Uterus (tissue), 4 donors: ENCODE data around the gene ASAP2. TPM values are rescaled to one million over a fixed set of nuclear protein-coding genes. Genes with fewer than 3 reads are reported as not detected.

Source experiments
- DNase-seq, 2 donors: peaks; one replicate each; pipeline ENCODE4 v3.0.0-alpha.2; 2019 to 2020
- H3K27ac ChIP-seq, 2 donors: fragments of 200-600 bp; sonication (generic); 1 replicate in 1 of 2; 2 replicates in 1 of 2; pipeline ENCODE4 v1.5.1; 2016 to 2018
- H3K27me3 ChIP-seq, 2 donors: fragments of 200-600 bp; sonication (generic); one replicate each; pipeline ENCODE4 v1.5.1; 2018 to 2019; ENCODE audit warnings: control low read depth in 1 of 2
- H3K36me3 ChIP-seq, 2 donors: fragments of 200-600 bp; sonication (generic); one replicate each; pipeline ENCODE4 v1.5.1; 2019; ENCODE audit warnings: control low read depth in 1 of 2
- H3K4me1 ChIP-seq, 2 donors: fragments of 200-600 bp; sonication (generic); one replicate each; pipeline ENCODE4 v1.5.1; 2018 to 2019; ENCODE audit warnings: control low read depth in 1 of 2
- H3K4me3 ChIP-seq, 2 donors: fragments of 200-600 bp; sonication (generic); 1 replicate in 1 of 2; 2 replicates in 1 of 2; pipeline ENCODE4 v1.5.1; 2018 to 2019; ENCODE audit warnings: mild to moderate bottlenecking in 1 of 2
- H3K9me3 ChIP-seq, 2 donors: fragments of 200-600 bp; sonication (generic); one replicate each; pipeline ENCODE4 v1.5.1; 2019; ENCODE audit warnings: control low read depth in 1 of 2
- CTCF ChIP-seq, 4 experiments: fragments of 200-600 bp in 2 of 4; fragments of 450-650 bp in 2 of 4; sonication (generic) in 2 of 4; IDR thresholded peaks; one replicate each; pipeline ENCODE4 v1.5.1; 2016 to 2019; ENCODE audit warnings: antibody characterized with exemption in 4 of 4, mild to moderate bottlenecking in 2 of 4, moderate library complexity in 1 of 4
- POLR2A ChIP-seq, 2 donors: fragments of 450-650 bp; IDR thresholded peaks; one replicate each; pipeline ENCODE4 v1.6.1; 2016; ENCODE audit warnings: antibody characterized with exemption in 2 of 2, mild to moderate bottlenecking in 1 of 2, moderate library complexity in 1 of 2
- intact Hi-C: fragments of 100-400 bp; cut with DNase I; formaldehyde crosslinking; loops from one replicate; pipeline ENCODE4 v1.15.1; 2023; ENCODE audit warnings: low total_unique reads
- total RNA-seq, 4 donors: library from RNA; depleted of rRNA in 3 of 4; stranded (reverse); fragments of >200 nt in 3 of 4; gene quantifications; one replicate each; pipeline versions ENCODE4 v1.1.0 to v1.2.4, GENCODE V29; 2014 to 2023
- donor health status: DM: yes; HTN: yes; CAD: no.

Gene ASAP2
- total RNA-seq, 4 donors from 2014 or later: 24.3 to 55.5 (median 31.3) TPM

GRCh38 chr2:9378433-9379390, 172.1 kb downstream of the ASAP2 start:
- Histone ChIP-seq H3K27ac (peak overlapping the region; percentile 70 to 80), H3K9me3 (no peaks in the 10 kb centered on the region), H3K36me3 (no peaks in the 10 kb centered on the region), H3K4me3 (no peak overlapping the region), H3K27me3 (no peaks in the 10 kb centered on the region), H3K4me1 (peaks cover 0 to 4% of the 10 kb centered on the region in 2 donors)
- DNase-seq: peak; percentile 81
- intact Hi-C loops: no loop called here
- no peak for TF ChIP-seq CTCF (IDR thresholded peaks at IDR 0.05)
- TF ChIP-seq POLR2A (IDR thresholded peaks at IDR 0.05): no peak

DNA sequence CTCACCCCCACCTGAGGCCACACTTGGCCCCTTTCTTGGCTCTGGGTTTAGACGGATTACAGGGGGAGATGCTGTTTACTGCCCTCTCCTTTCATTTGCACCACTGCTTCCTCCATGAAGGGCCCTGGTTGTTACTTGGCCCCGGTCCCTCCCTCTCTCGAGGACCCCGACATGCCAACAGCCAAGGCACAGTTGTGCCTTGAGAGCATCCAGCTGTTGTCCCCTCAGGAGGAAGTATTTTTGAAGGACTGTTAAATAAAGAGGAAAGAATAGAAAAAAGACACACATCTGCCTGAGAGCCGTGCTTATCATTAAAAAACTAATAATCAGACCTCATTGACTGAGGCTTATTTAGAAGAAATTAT, 172.8 kb downstream of the ASAP2 start:
- Histone ChIP-seq H3K4me3 (no peak overlapping the region), H3K27me3 (no peaks in the 10 kb centered on the region), H3K4me1 (peaks cover 0 to 4% of the 10 kb centered on the region in 2 donors), H3K36me3 (no peaks in the 10 kb centered on the region), H3K27ac (peak overlapping the region in 1 of 2 donors; percentile 80), H3K9me3 (no peaks in the 10 kb centered on the region)
- no peak for DNase-seq
- TF ChIP-seq POLR2A (IDR thresholded peaks at IDR 0.05) (no peak), CTCF (IDR thresholded peaks at IDR 0.05) (no peak)
- intact Hi-C loops: no loop called here

DNA sequence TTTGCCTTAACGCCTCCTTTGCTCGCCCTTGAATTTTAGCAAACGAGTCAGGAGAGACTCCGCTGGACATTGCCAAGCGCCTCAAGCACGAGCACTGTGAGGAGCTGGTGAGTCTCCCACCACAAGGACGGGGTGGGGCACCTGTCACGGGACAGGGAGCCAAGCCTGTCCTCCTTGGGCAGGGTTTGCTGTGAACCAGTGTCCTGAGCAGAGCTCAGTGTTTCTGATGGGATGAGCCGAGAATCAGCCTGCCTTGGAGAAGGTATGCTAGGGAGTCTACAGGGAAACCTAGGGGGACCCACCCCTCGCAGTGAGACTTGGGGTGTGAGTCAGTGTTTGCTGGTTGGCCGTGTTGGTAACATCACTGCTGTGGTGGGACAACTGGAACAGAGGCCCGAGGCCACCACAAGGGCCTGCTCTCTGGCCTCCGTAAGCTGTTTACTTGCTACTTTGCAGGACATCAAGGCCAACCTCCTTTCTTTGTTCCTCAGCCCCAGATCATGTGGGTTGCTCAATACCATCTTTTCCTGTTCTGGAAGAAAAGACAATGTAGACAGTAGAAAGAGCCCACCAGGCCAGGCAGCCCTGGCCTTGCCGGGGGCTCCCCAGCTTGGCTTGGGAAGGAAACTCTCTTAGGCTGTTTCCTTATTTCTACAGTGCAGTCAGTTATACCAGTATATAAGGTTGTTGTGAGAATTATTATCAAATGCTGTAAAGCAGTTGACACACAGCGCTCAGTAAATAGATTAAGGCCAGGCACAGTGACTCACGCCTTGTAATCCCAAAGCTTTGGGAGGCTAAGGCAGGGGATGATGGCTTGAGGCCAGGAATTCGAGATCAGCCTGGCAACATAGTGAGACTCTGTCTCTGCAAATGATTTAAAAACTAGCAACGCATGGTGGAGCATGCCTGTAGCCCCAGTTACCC, 174.4 kb downstream of the ASAP2 start:
- Histone ChIP-seq H3K4me3 (no peak overlapping the region), H3K27me3 (no peaks in the 10 kb centered on the region), H3K27ac (peak overlapping the region; percentile 70 to 73), H3K9me3 (no peaks in the 10 kb centered on the region), H3K4me1 (peaks cover 0 to 4% of the 10 kb centered on the region in 2 donors), H3K36me3 (no peaks in the 10 kb centered on the region)
- no peak for TF ChIP-seq CTCF (IDR thresholded peaks at IDR 0.05)
- no peak for TF ChIP-seq POLR2A (IDR thresholded peaks at IDR 0.05)
- peak; percentile 73 to 75 for DNase-seq
- intact Hi-C loops: no loop called here

- Histone ChIP-seq H3K4me1 (peaks cover 4% of the 10 kb centered on the region in 2 donors), H3K27ac (no peak overlapping the region), H3K36me3 (no peaks in the 10 kb centered on the region), H3K9me3 (no peaks in the 10 kb centered on the region), H3K27me3 (no peaks in the 10 kb centered on the region), H3K4me3 (no peak overlapping the region)
- no peak for TF ChIP-seq CTCF (IDR thresholded peaks at IDR 0.05)
- TF ChIP-seq POLR2A (IDR thresholded peaks at IDR 0.05): no peak
- DNase-seq: no peak
- intact Hi-C loops: no loop called here
These were observed 176.1 kb downstream of the ASAP2 start for GRCh38 chr2:9382604-9383235.
